ENCODE measurements around the gene C1orf21. TPM values are rescaled to one million over a fixed set of nuclear protein-coding genes. Genes with fewer than 3 reads are reported as not detected.

The C1orf21 gene
- total and polyA plus RNA-seq, 12 donors = 20.6 to 76.7 (median 67.5) TPM

DNA sequence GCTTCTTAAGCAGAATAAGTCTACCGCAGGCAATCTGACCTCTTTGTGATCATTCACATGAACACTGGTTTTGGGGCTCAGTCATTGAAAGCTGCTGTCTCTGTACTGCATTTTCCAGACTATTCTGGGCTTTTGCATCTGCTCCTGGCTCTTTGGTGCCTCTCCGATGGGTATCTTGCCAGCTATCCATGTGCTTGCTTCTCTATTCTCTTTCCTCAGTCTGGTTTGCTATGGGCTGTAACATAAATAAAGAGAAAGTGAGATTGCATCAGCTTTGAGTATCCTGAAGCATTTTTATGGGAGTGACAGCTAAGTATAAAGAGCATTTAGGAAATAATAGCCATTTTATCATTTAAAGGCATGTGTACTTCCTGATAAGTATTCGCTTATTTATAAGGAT is 70.7 kb downstream of the C1orf21 start:
- no peak overlapping the region for H3K27ac ChIP-seq
- no peaks in the 10 kb centered on the region for H3K27me3 ChIP-seq
- H3K36me3 ChIP-seq = no peaks in the 10 kb centered on the region
- no peak for TF ChIP-seq CTCF (IDR thresholded peaks at IDR 0.05)
- peaks cover 25 to 92% (median 61%) of the 10 kb centered on the region in 9 donors for H3K4me1 ChIP-seq
- H3K9me3 ChIP-seq = no peaks in the 10 kb centered on the region
- no peak overlapping the region for H3K4me3 ChIP-seq
- ATAC-seq = no peak
- no peak for DNase-seq
- intact Hi-C loops (cut with DNase I) = loop anchor here in 1 of 10 donors (10.0 kb wide), 1 partner anchor 207 kb away; no protein-coding TSS in a partner anchor
- WGBS, 2 donors = 77 to 79% methylated on average over 3 of the region's 3 CpGs

DNA sequence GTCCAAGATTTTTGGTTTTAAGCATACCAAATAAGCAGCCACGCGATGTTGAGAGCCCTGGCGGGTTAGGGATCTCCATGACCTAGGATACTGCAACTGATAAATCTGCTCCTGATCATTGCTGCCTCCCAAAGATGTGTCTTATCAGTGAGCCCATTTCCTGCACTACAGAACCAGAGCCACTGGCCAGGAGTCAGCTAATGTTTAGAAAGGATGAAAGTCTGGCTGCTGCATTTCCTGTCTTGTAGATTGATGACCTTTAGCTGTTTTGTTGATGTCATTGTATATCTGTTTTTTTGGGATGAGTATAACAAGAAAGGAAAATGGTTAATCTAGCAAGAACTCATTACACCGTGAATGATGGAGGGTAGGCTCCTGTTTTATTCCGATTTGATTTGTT is 74.5 kb downstream of the C1orf21 start:
- no peak overlapping the region for H3K4me3 ChIP-seq
- H3K4me1 ChIP-seq = peaks cover 21 to 91% (median 51%) of the 10 kb centered on the region in 9 donors
- no peak for TF ChIP-seq CTCF (IDR thresholded peaks at IDR 0.05)
- DNase-seq = no peak
- H3K27ac ChIP-seq = peak overlapping the region in 3 of 10 donors; percentile 36 to 57 (median 56)
- ATAC-seq = peak in 2 of 8 donors; percentile 13 to 27
- WGBS, 2 donors = 49 to 79% methylated on average over 5 of the region's 5 CpGs
- no peaks in the 10 kb centered on the region for H3K9me3 ChIP-seq
- H3K36me3 ChIP-seq = no peaks in the 10 kb centered on the region
- intact Hi-C loops (cut with DNase I) = loop anchor here in 1 of 10 donors (5.0 to 10.0 kb wide), 2 partner anchors 74 to 387 kb away; partner anchors contain the start of gene C1orf21
- no peaks in the 10 kb centered on the region for H3K27me3 ChIP-seq

DNA sequence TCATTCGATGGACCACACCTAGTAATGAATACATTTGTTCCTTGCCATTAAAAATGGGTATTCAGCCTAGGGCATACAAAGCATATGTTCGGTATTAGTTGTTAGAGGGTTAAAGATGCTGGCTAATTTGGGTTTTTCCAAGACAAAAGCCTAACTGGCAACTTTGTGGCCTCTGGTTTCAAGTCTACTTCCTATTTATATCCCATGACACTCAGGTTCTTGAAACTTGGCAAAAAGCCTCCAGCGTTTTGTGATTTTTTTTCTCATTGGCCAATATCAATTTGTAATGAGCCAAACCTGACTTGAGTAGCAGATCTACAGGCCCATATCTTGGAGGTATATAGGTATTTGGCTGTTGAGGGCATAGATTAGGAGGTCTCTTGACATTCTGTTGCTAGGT is 75.3 kb downstream of the C1orf21 start:
- peak in 2 of 8 donors; percentile 12 to 21 for ATAC-seq
- no peaks in the 10 kb centered on the region for H3K27me3 ChIP-seq
- TF ChIP-seq CTCF (IDR thresholded peaks at IDR 0.05) = no peak
- H3K4me1 ChIP-seq = peaks cover 21 to 87% (median 47%) of the 10 kb centered on the region in 9 donors
- no peaks in the 10 kb centered on the region for H3K9me3 ChIP-seq
- intact Hi-C loops (cut with DNase I) = loop anchor here in 1 of 10 donors (5.0 to 10.0 kb wide), 2 partner anchors 75 to 387 kb away; partner anchors contain the start of gene C1orf21
- H3K4me3 ChIP-seq = no peak overlapping the region
- no peaks in the 10 kb centered on the region for H3K36me3 ChIP-seq
- WGBS, 2 donors = 61 to 67% methylated on average over 3 of the region's 3 CpGs
- peak overlapping the region in 6 of 10 donors; percentile 5 to 57 (median 22) for H3K27ac ChIP-seq
- no peak for DNase-seq

- no peaks in the 10 kb centered on the region for H3K36me3 ChIP-seq
- WGBS, 2 donors = 95 to 97% methylated on average over 5 of the region's 5 CpGs
- intact Hi-C loops (cut with DNase I) = loop anchor here in 1 of 10 donors (5.0 to 10.0 kb wide), 2 partner anchors 76 to 388 kb away; partner anchors contain the start of gene C1orf21
- DNase-seq (no peak), ATAC-seq (no peak)
- peaks cover 14 to 84% (median 46%) of the 10 kb centered on the region in 9 donors for H3K4me1 ChIP-seq
- H3K9me3 ChIP-seq = no peaks in the 10 kb centered on the region
- no peak for TF ChIP-seq CTCF (IDR thresholded peaks at IDR 0.05)
- no peak overlapping the region for H3K4me3 ChIP-seq
- no peaks in the 10 kb centered on the region for H3K27me3 ChIP-seq
- H3K27ac ChIP-seq = no peak overlapping the region
These were observed 76.2 kb downstream of the C1orf21 start for GRCh38 chr1:184462990-184463389.

Data from heart right ventricle (tissue), 16 donors.